Ishikawa (cell line): ENCODE measurements around the gene RAPSN.

Experiments used
- CEBPB ChIP-seq: IDR thresholded peaks from 2 replicates; pipeline ENCODE4 v1.6.1; 2012
- CREB1 ChIP-seq: IDR thresholded peaks from 2 replicates; pipeline ENCODE4 v1.6.1; 2012; ENCODE audit warnings: low read depth
- EGR1 ChIP-seq: IDR thresholded peaks from 2 replicates; pipeline ENCODE4 v1.6.1; 2012
- EP300 ChIP-seq: IDR thresholded peaks from 2 replicates; pipeline ENCODE4 v1.6.1; 2012; ENCODE audit warnings: borderline replicate concordance
- FOXM1 ChIP-seq: IDR thresholded peaks from 2 replicates; pipeline ENCODE4 v1.6.1; 2012; ENCODE audit warnings: low read depth, borderline replicate concordance
- NFIC ChIP-seq: IDR thresholded peaks from 2 replicates; pipeline ENCODE4 v1.6.1; 2012
- RAD21 ChIP-seq: IDR thresholded peaks from 2 replicates; pipeline ENCODE4 v1.6.1; 2012; ENCODE audit warnings: low read depth
- TAF1 ChIP-seq: IDR thresholded peaks from 2 replicates; pipeline ENCODE4 v1.6.1; 2012; ENCODE audit warnings: low read depth, mild to moderate bottlenecking
- TCF12 ChIP-seq: IDR thresholded peaks from 2 replicates; pipeline ENCODE4 v1.6.1; 2012; ENCODE audit warnings: low read depth
- TEAD4 ChIP-seq: IDR thresholded peaks from 2 replicates; pipeline ENCODE4 v1.6.1; 2012
- YY1 ChIP-seq: IDR thresholded peaks from 2 replicates; pipeline ENCODE4 v1.6.1; 2012; ENCODE audit warnings: low read depth
- ZBTB7A ChIP-seq: IDR thresholded peaks from 2 replicates; pipeline ENCODE4 v1.6.1; 2012; ENCODE audit warnings: low read depth
- TF ChIP-seq, protein P1 (sequence below): IDR thresholded peaks from 2 replicates; pipeline ENCODE4 v1.6.1; 2012
- TF ChIP-seq, protein P2 (sequence below): IDR thresholded peaks from 2 replicates; pipeline ENCODE4 v1.6.1; 2012; ENCODE audit warnings: low read depth, mild to moderate bottlenecking
- TF ChIP-seq, protein P3 (sequence below): IDR thresholded peaks from 2 replicates; pipeline ENCODE4 v1.6.1; 2012

Gene RAPSN

DNA sequence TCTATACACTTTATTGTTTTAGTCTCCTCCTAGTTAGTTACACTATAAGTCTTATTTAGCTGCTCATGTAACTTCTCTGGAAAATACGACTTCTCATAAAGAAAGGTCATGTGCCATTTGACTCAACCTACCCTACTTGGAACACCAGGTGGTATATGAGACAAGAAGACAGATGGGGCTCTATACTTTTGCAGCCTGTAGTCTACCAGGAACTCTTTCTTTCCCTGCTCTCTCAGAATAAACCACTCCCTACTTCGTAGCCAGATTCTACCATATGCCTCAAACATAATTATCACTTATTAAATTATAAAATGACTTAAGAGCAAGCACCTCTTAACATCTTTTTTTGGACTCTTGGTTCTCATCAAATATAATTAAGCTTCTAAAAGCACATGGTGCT lies 38.5 kb upstream of the RAPSN start:
- TF ChIP-seq, protein P1, sequence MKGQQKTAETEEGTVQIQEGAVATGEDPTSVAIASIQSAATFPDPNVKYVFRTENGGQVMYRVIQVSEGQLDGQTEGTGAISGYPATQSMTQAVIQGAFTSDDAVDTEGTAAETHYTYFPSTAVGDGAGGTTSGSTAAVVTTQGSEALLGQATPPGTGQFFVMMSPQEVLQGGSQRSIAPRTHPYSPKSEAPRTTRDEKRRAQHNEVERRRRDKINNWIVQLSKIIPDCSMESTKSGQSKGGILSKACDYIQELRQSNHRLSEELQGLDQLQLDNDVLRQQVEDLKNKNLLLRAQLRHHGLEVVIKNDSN, result no peak
- TF ChIP-seq CREB1, result no peak
- TF ChIP-seq, protein P2, sequence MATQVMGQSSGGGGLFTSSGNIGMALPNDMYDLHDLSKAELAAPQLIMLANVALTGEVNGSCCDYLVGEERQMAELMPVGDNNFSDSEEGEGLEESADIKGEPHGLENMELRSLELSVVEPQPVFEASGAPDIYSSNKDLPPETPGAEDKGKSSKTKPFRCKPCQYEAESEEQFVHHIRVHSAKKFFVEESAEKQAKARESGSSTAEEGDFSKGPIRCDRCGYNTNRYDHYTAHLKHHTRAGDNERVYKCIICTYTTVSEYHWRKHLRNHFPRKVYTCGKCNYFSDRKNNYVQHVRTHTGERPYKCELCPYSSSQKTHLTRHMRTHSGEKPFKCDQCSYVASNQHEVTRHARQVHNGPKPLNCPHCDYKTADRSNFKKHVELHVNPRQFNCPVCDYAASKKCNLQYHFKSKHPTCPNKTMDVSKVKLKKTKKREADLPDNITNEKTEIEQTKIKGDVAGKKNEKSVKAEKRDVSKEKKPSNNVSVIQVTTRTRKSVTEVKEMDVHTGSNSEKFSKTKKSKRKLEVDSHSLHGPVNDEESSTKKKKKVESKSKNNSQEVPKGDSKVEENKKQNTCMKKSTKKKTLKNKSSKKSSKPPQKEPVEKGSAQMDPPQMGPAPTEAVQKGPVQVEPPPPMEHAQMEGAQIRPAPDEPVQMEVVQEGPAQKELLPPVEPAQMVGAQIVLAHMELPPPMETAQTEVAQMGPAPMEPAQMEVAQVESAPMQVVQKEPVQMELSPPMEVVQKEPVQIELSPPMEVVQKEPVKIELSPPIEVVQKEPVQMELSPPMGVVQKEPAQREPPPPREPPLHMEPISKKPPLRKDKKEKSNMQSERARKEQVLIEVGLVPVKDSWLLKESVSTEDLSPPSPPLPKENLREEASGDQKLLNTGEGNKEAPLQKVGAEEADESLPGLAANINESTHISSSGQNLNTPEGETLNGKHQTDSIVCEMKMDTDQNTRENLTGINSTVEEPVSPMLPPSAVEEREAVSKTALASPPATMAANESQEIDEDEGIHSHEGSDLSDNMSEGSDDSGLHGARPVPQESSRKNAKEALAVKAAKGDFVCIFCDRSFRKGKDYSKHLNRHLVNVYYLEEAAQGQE, result no peak
- no peak for TF ChIP-seq TEAD4
- TF ChIP-seq NFIC, result no peak
- no peak for TF ChIP-seq RAD21
- TF ChIP-seq TAF1, result no peak
- TF ChIP-seq TCF12, result no peak
- TF ChIP-seq YY1, result no peak
- no peak for TF ChIP-seq EP300
- TF ChIP-seq, protein P3, sequence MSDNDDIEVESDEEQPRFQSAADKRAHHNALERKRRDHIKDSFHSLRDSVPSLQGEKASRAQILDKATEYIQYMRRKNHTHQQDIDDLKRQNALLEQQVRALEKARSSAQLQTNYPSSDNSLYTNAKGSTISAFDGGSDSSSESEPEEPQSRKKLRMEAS, result no peak
- TF ChIP-seq ZBTB7A, result no peak
- TF ChIP-seq EGR1, result no peak
- no peak for TF ChIP-seq CEBPB
- no peak for TF ChIP-seq FOXM1

DNA sequence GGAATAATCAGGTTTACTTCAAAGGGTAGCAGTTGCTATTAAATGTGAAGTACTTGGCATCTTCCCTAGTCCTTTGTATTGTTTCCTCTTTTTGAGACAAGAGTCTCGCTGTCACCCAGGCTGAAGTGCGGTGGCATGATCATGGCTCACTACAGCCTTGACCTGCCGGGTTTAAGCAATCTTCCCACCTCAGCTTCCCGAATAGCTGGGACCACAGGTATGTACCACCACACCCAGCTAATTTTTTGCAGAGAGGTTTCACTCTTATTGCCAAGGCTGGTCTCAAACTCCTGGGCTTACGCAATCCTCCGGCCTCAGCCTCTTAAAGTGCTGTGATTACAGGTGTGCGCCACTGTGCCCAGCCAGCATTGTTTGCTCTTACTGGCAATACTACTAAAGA lies 36.2 kb upstream of the RAPSN start:
- peak; percentile 69 for TF ChIP-seq CEBPB
- TF ChIP-seq, protein P1, result no peak

DNA sequence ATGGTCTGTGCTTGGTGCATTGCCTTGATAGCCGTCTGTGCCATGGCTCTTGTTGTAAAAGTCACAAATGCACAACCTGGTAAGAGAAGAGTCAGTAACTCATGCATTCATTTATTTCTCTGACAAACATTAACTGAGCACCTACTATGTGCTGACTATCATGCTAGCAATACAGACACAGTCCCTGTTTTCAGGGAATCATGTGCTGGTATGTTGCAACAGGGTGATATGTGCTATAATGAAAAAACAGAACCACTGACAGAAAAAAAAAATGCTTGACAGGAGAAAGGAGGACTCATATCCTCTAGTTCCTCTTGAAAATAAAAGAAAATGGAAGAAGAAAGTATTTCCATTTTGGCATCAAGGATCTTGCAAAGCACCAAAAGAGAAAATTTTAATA lies 34.5 kb upstream of the RAPSN start:
- no peak for TF ChIP-seq CEBPB
- no peak for TF ChIP-seq EP300
- TF ChIP-seq, protein P1, result no peak
- TF ChIP-seq, protein P3, result no peak
- TF ChIP-seq, protein P2, result no peak
- TF ChIP-seq RAD21, result no peak
- TF ChIP-seq CREB1, result no peak
- no peak for TF ChIP-seq TCF12
- TF ChIP-seq NFIC, result no peak
- no peak for TF ChIP-seq TAF1
- TF ChIP-seq FOXM1, result no peak
- no peak for TF ChIP-seq TEAD4
- TF ChIP-seq EGR1, result no peak
- no peak for TF ChIP-seq ZBTB7A

DNA sequence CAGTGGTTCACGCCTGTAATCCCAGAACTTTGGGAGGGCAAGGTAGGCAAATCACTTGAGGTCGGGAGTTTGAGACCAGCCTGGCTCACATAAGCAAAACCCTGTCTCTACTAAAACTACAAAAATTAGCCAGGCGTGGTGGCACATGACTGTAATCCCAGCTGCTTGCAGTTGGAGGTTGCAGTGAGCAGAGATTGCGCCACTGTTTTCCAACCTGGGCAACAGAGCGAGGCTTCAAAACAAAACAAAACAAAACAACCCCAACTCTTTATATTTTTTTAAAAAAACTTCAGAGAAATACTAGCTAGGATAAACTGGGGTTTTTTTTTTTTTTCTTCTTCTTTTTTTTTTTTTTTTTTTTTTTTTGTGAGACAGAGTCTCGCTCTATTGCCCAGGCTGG lies 31.8 kb upstream of the RAPSN start:
- TF ChIP-seq CREB1 (no peak), EP300 (no peak), NFIC (no peak), FOXM1 (no peak), EGR1 (no peak), CEBPB (no peak), ZBTB7A (no peak), TEAD4 (no peak), RAD21 (no peak), TAF1 (no peak), TCF12 (no peak), YY1 (no peak)
- TF ChIP-seq, protein P2, result no peak
- TF ChIP-seq, protein P3, result no peak
- TF ChIP-seq, protein P1, result no peak
